K562 (cell line): ENCODE data around the gene CMTM8.

Source experiments
- CTCF ChIP-seq, 3 experiments: IDR thresholded peaks in 2 of 3; conservative IDR thresholded peaks in 1 of 3; 2 replicates each; pipeline ENCODE4 v1.5.1; 2011 to 2012; ENCODE audit warnings: low read length in 3 of 3, mild to moderate bottlenecking in 3 of 3, control low read depth in 2 of 3, improper control_type of control experiment in 1 of 3, inconsistent platforms in 1 of 3, low read depth in 1 of 3, mixed read lengths in 1 of 3, moderate library complexity in 1 of 3; ENCODE audit not compliant: insufficient read depth in 2 of 3
- PRPF4 ChIP-seq: fragments of 200-400 bp; formaldehyde crosslinking; IDR thresholded peaks from one replicate; pipeline ENCODE4 v1.6.1; 2017; ENCODE audit warnings: low read length, low read depth, mild to moderate bottlenecking; ENCODE audit not compliant: insufficient read depth, poor library complexity, severe bottlenecking
- TF ChIP-seq, protein P1 (sequence below): sonication (generic); formaldehyde crosslinking; IDR thresholded peaks from 2 replicates; pipeline ENCODE4 v1.8.0; 2022; ENCODE audit warnings: mild to moderate bottlenecking, low read depth, missing genetic modification reagents

- TF ChIP-seq, protein P1, sequence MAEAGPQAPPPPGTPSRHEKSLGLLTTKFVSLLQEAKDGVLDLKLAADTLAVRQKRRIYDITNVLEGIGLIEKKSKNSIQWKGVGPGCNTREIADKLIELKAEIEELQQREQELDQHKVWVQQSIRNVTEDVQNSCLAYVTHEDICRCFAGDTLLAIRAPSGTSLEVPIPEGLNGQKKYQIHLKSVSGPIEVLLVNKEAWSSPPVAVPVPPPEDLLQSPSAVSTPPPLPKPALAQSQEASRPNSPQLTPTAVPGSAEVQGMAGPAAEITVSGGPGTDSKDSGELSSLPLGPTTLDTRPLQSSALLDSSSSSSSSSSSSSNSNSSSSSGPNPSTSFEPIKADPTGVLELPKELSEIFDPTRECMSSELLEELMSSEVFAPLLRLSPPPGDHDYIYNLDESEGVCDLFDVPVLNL (CRISPR knock-in tag): no peak
- TF ChIP-seq CTCF (IDR thresholded peaks at IDR 0.05 in 2 of 3, conservative IDR thresholded peaks at IDR 0.05 in 1 of 3; ENCODE audit: insufficient read depth in 2 of 3, low read depth in 1 of 3, low read length in 3 of 3) (no peak), PRPF4 (no peak)
Observed at GRCh38 chr3:32325927-32326326, 87.4 kb downstream of the CMTM8 start.
